Fibroblast of skin of back (primary cell): ENCODE data around the gene BRINP2. TPM values are rescaled to one million over a fixed set of nuclear protein-coding genes. Genes with fewer than 3 reads are reported as not detected.

Source experiments
- DNase-seq: peaks from one replicate; pipeline ENCODE4 v3.0.0-alpha.2; 2013
- polyA plus RNA-seq, 2 experiments: library from polyadenylated mRNA; unstranded; fragments of 120-200 nt; gene quantifications; one replicate each; pipeline ENCODE4 v1.2.1, GENCODE V29; 2013; ENCODE audit not compliant: insufficient read length in 2 of 2

Gene BRINP2, protein sequence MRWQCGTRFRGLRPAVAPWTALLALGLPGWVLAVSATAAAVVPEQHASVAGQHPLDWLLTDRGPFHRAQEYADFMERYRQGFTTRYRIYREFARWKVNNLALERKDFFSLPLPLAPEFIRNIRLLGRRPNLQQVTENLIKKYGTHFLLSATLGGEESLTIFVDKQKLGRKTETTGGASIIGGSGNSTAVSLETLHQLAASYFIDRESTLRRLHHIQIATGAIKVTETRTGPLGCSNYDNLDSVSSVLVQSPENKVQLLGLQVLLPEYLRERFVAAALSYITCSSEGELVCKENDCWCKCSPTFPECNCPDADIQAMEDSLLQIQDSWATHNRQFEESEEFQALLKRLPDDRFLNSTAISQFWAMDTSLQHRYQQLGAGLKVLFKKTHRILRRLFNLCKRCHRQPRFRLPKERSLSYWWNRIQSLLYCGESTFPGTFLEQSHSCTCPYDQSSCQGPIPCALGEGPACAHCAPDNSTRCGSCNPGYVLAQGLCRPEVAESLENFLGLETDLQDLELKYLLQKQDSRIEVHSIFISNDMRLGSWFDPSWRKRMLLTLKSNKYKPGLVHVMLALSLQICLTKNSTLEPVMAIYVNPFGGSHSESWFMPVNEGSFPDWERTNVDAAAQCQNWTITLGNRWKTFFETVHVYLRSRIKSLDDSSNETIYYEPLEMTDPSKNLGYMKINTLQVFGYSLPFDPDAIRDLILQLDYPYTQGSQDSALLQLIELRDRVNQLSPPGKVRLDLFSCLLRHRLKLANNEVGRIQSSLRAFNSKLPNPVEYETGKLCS
- not detected for polyA plus RNA-seq (2013, experiment 1 of 2; ENCODE audit: insufficient read length)
- not detected for polyA plus RNA-seq (2013, experiment 2 of 2; ENCODE audit: insufficient read length)

- DNase-seq = peak; percentile 11
Observed at GRCh38 chr1:177170756-177171535, at the start of gene BRINP2. Gene BRINP2, plus strand, starts transcription at chr1:177170958. Its CDS starts 58,919 bp downstream, at chr1:177229877.

DNA sequence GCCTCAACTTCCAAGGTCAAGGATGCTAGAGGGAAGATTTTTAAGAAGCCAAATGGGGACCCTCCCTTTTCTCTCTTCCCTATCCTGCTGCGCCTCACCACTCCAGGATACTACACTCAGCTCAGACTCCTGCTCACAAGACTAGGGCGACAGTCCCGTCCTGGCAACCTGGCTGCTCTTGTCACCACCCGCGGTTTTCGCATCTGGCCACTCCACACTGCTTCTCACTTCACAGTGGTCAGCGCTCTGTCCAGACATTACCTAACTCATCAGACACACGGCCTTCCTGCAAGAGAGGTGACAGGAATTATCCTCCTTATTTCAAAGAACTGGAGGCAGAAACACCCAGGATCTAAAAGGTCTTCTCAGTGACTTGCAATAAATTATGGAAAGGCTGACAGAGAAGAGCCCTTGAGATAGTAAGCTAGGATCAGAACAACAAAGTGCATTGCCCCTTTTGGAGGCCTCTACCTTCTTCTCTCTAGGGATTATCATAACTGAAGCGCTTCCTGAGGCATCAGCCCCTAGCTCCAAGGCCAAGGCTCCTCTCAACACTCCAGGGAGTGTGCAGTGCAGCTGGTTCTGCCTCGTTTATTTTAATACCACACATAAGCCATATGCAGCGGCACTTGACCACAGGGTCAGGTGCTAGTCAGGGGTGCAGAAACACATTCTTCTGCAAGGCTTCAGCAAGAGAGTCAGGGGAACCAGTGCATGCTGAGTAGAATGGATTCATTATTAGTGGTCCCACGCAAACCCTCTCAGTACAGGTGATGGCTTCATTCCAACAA lies 48.1 kb upstream of the BRINP2 start:
- DNase-seq = no peak

GRCh38 chr1:177124577-177125278 lies 46.0 kb upstream of the BRINP2 start:
- no peak for DNase-seq

GRCh38 chr1:177126267-177126666 lies 44.5 kb upstream of the BRINP2 start:
- no peak for DNase-seq

- DNase-seq = no peak
Observed at GRCh38 chr1:177128665-177129281, 42.0 kb upstream of the BRINP2 start.

DNA sequence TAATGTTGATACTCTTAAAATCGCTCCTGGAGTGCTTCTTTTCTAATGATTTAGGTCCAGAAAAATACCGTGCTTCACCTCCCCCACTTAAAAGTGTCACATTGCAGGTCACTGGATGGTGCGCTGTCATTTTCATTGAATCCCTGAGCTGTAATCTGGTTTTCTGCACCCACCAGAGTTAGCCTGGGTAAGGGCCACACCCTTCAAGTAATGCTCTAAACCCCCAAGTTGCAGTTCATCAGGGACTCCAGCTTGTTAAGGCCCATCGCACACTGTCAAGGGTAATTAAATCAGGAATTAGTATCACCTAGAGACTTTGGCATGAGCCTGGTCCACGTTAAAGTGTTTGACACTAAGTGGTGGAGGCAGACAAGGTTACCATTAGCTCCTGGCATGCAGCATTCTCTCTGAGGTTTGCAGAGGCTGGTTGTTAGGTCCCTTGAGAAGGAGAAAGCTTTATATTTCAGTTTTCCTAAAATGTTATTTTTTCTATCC lies 40.3 kb upstream of the BRINP2 start:
- DNase-seq = no peak

- no peak for DNase-seq
Observed at GRCh38 chr1:177131723-177132122, 39.0 kb upstream of the BRINP2 start.

- DNase-seq = no peak
Observed at GRCh38 chr1:177132141-177132540, 38.6 kb upstream of the BRINP2 start.

DNA sequence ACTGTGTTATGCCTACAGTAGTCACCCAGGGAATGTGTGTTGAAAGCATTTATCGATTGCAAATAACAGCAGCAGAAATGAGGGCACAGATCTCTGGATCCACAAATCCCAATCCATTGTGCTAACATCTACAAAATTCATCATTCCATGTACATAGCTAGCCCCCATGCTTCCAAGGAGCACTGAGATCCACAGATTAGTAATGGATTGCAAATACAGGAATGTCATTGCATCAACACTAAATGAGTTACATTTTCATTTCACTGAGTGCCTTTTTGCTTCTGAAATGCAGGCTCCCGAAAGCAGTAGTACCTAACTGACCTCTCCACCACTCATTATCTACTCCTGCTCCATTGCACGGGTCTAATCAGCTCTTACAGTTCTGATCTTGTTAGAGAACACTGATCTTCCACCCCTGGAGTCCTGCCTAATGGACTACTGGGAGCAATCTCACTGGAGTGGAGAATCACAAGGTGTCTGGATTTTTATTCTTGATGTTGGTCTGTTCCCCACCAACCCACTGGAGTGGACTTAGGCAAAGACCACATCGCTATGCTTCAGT lies 36.7 kb upstream of the BRINP2 start:
- DNase-seq = no peak

GRCh38 chr1:177135250-177135649 lies 35.5 kb upstream of the BRINP2 start:
- no peak for DNase-seq

- DNase-seq = no peak
Observed at GRCh38 chr1:177137814-177138213, 32.9 kb upstream of the BRINP2 start.

DNA sequence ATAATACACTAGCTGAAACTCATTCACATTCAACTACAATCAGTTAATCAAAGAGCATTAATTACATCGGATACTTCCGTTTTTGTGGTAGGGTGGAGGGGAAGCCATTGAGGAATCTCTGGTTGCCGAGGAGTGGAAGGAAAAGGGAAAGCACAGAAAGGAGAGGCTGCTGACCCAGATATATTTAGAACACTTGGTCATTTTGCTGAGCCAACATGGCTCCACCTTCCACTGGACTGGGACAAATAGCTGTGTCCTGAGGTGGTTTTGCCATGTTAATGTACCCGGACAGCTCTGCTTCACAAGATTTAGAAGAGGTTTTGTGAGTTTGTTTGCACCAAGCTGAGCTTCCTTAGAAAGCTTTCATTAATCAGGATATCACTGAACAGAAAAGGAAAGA lies 32.4 kb upstream of the BRINP2 start:
- DNase-seq = no peak

DNA sequence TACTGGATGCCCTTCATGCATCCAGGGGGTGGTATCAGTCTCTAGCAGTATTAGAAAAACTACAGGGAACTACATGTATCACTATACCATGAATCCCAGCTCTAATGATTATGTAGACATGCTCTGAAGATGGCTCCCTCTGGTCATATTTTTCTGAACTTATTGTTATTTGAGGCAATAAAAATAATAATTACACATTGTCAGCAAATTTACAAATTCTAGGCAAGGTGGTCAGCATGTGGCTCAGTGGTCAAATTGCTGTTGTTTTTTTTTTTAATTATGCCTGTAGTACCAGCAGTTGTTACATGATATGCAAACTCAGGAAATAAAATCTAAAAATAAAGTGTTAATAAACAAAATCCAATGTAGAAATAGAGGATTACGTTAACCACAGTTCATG lies 28.7 kb upstream of the BRINP2 start:
- no peak for DNase-seq

- DNase-seq = no peak
Observed at GRCh38 chr1:177142791-177143271, 27.9 kb upstream of the BRINP2 start.

GRCh38 chr1:177145106-177146070 lies 25.4 kb upstream of the BRINP2 start:
- no peak for DNase-seq

GRCh38 chr1:177146499-177146898 lies 24.3 kb upstream of the BRINP2 start:
- DNase-seq = no peak

DNA sequence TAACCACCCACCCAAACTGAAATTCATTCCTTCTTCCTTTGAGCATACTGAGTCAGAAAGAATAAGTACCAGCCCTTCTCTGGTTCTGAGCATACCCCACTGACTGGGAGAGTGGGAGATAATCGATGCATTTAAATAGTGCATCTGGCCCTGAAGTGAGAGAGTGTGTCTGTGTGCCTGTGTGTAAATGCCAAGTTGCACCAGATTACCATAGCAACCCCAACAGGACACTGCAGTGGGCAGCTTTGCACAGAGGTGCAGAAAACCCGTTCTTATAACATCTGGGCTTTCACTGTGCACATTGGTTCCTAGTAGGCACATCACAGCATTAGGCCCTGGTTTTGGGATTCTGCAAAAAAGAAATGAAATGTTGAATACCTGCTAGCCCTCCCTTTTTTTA lies 8.5 kb upstream of the BRINP2 start:
- no peak for DNase-seq

GRCh38 chr1:177163844-177164379 lies 6.8 kb upstream of the BRINP2 start:
- no peak for DNase-seq
